Glutamatergic neuron (in vitro differentiated cells): Measurements from ENCODE around the gene SLC35D3. TPM values are rescaled to one million over a fixed set of nuclear protein-coding genes. Genes with fewer than 3 reads are reported as not detected.
"Not testable (repeated sequence)": the region's sequence is repeated elsewhere in the genome, so short reads cannot be mapped to it uniquely, and the experiment has no call there.

ENCODE experiments used
- DNase-seq: peaks from one replicate; pipeline ENCODE4 v3.0.0; 2022
- H3K27ac Mint-ChIP-seq: one replicate; pipeline ENCODE4 v1.8.0; 2020; ENCODE audit warnings: mild to moderate bottlenecking, mixed read lengths, inconsistent platforms; ENCODE audit not compliant: unreplicated experiment
- H3K27me3 Mint-ChIP-seq: one replicate; pipeline ENCODE4 v1.8.0; 2020; ENCODE audit warnings: mild to moderate bottlenecking, moderate library complexity, mixed read lengths, inconsistent platforms; ENCODE audit not compliant: unreplicated experiment
- H3K36me3 Mint-ChIP-seq: one replicate; pipeline ENCODE4 v1.8.0; 2020; ENCODE audit warnings: mild to moderate bottlenecking, mixed read lengths, inconsistent platforms; ENCODE audit not compliant: unreplicated experiment
- H3K4me1 Mint-ChIP-seq: one replicate; pipeline ENCODE4 v1.8.0; 2020; ENCODE audit warnings: mild to moderate bottlenecking, low read depth, mixed read lengths, inconsistent platforms; ENCODE audit not compliant: unreplicated experiment
- H3K4me3 Mint-ChIP-seq: one replicate; pipeline ENCODE4 v1.8.0; 2020; ENCODE audit warnings: mild to moderate bottlenecking, mixed read lengths, inconsistent platforms; ENCODE audit not compliant: unreplicated experiment
- H3K9me3 Mint-ChIP-seq: one replicate; pipeline ENCODE4 v1.8.0; 2020; ENCODE audit warnings: mild to moderate bottlenecking, moderate library complexity, mixed read lengths, inconsistent platforms; ENCODE audit not compliant: unreplicated experiment
- CTCF ChIP-seq: fragments of 200-600 bp; sonication (generic); IDR thresholded peaks from one replicate; pipeline ENCODE4 v1.5.0; 2021; ENCODE audit not compliant: partially characterized antibody, unreplicated experiment
- total RNA-seq: library from RNA; stranded (reverse); fragmentation: NEBNext Ultra II Directional; extraction: Animal tissue kit (Norgen Biotek cat#: 25700); gene quantifications from one replicate; pipeline ENCODE4 v1.2.1, GENCODE V29; 2021; ENCODE audit not compliant: unreplicated experiment

The SLC35D3 gene
- total RNA-seq, 1 donor from 2014 or later: not detected

DNA sequence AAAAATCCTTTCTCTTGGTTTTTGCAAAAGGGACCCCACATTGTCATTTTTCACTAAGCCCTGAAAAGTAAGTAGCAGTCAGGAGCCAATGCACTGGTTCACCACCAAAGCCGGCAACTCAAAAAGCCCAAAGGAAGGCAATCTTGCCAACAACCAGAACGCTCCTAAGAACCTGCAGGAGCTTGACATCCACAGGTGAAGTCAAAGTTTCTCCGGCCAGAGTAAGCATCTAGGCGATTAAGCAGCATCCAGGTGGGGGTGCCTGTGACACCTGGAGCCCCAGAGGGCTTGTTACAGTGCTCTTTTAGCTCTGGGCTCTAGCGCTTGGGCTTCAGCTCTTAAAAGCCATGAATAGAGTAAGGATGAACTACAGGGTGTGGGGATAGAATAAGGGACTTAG is 36.1 kb downstream of the SLC35D3 start:
- Mint-ChIP-seq H3K27me3 (peaks cover 2% of the 10 kb centered on the region), H3K4me3 (no peak overlapping the region), H3K4me1 (peaks cover 17% of the 10 kb centered on the region), H3K27ac (no peak overlapping the region), H3K36me3 (no peaks in the 10 kb centered on the region), H3K9me3 (peaks cover 4% of the 10 kb centered on the region)
- no peak for TF ChIP-seq CTCF
- no peak for DNase-seq

GRCh38 chr6:136959471-136959891 is 37.4 kb downstream of the SLC35D3 start:
- Mint-ChIP-seq H3K27ac (no peak overlapping the region), H3K36me3 (no peaks in the 10 kb centered on the region), H3K27me3 (peaks cover 2% of the 10 kb centered on the region), H3K4me3 (no peak overlapping the region), H3K9me3 (peaks cover 4% of the 10 kb centered on the region), H3K4me1 (peaks cover 27% of the 10 kb centered on the region)
- no peak for TF ChIP-seq CTCF
- DNase-seq: no peak

GRCh38 chr6:136959935-136960334 is 37.8 kb downstream of the SLC35D3 start:
- DNase-seq, H3K27ac Mint-ChIP-seq, H3K9me3 Mint-ChIP-seq, H3K36me3 Mint-ChIP-seq, H3K27me3 Mint-ChIP-seq, H3K4me3 Mint-ChIP-seq: not testable (repeated sequence)
- peaks cover 27% of the 10 kb centered on the region for H3K4me1 Mint-ChIP-seq

- no peak for TF ChIP-seq CTCF
- Mint-ChIP-seq H3K27me3 (no peaks in the 10 kb centered on the region), H3K36me3 (no peaks in the 10 kb centered on the region), H3K27ac (no peak overlapping the region), H3K4me3 (no peak overlapping the region), H3K4me1 (peaks cover 28% of the 10 kb centered on the region), H3K9me3 (peaks cover 4% of the 10 kb centered on the region)
- no peak for DNase-seq
These were observed 38.7 kb downstream of the SLC35D3 start for GRCh38 chr6:136960781-136961180.

GRCh38 chr6:136961848-136962247 is 39.7 kb downstream of the SLC35D3 start:
- H3K4me1 Mint-ChIP-seq: peaks cover 32% of the 10 kb centered on the region
- TF ChIP-seq CTCF: no peak
- no peaks in the 10 kb centered on the region for H3K27me3 Mint-ChIP-seq
- no peaks in the 10 kb centered on the region for H3K36me3 Mint-ChIP-seq
- no peak for DNase-seq
- H3K27ac Mint-ChIP-seq: peak overlapping the region; percentile 50
- no peak overlapping the region for H3K4me3 Mint-ChIP-seq
- peaks cover 4% of the 10 kb centered on the region for H3K9me3 Mint-ChIP-seq

DNA sequence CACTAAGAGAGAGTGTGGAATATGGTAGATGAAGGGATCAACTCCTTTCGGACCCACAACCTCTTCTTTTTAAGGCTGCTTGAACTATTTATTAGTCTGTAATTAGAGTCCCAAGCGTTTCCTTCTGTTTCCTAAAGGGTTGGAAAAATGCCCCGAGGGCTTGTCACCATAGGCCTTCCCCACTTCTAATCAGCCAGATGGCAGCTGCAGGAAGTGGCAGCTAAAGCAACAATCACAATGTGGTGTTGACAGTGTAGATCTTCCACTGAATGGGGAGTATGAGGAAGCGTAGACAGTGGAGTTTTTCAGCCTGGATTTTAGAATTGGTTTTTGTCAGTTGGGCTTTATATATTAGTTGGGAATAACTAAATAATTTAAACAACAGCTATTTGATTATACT is 40.6 kb downstream of the SLC35D3 start:
- DNase-seq: peak; percentile 62
- TF ChIP-seq CTCF: no peak
- no peaks in the 10 kb centered on the region for H3K36me3 Mint-ChIP-seq
- H3K9me3 Mint-ChIP-seq: peaks cover 4% of the 10 kb centered on the region
- peak overlapping the region; percentile 78 for H3K27ac Mint-ChIP-seq
- H3K4me1 Mint-ChIP-seq: peaks cover 30% of the 10 kb centered on the region
- no peaks in the 10 kb centered on the region for H3K27me3 Mint-ChIP-seq
- H3K4me3 Mint-ChIP-seq: peak overlapping the region; percentile 76
